Brain microvascular endothelial cell (primary cell): ENCODE measurements around the gene MTCL3.

Experiments
- DNase-seq: peaks from one replicate; pipeline ENCODE4 v3.0.0-alpha.2; 2020
- H3K27ac ChIP-seq: fragments of 250-450 bp; sonication (Bioruptor Pico); 2 replicates; pipeline ENCODE4 v1.5.1; 2020; ENCODE audit warnings: mild to moderate bottlenecking, moderate library complexity
- H3K27me3 ChIP-seq: fragments of 250-450 bp; sonication (Bioruptor Pico); replicated peaks from 2 replicates; pipeline ENCODE4 v1.5.1; 2020; ENCODE audit warnings: mild to moderate bottlenecking
- H3K36me3 ChIP-seq: fragments of 250-450 bp; sonication (Bioruptor Pico); replicated peaks from 2 replicates; pipeline ENCODE4 v1.5.1; 2020; ENCODE audit warnings: mild to moderate bottlenecking
- H3K4me3 ChIP-seq: 2 replicates; pipeline ENCODE4 v1.5.1; 2011; ENCODE audit warnings: low read depth, mild to moderate bottlenecking, control low read depth, low read length, moderate library complexity
- in situ Hi-C: cut with HindIII; loops from 2 replicates; pipeline ENCODE4 v1.10.0; 2017; ENCODE audit warnings: low sequenced_read_pairs, low pct_ligation_motif_present
- TF ChIP-seq, protein P1 (sequence below): IDR thresholded peaks from 2 replicates; pipeline ENCODE4 v1.5.1; 2011; ENCODE audit warnings: low read depth, mild to moderate bottlenecking, moderate library complexity, low read length, control low read depth, inconsistent platforms; ENCODE audit errors: missing control alignments

Gene MTCL3

DNA sequence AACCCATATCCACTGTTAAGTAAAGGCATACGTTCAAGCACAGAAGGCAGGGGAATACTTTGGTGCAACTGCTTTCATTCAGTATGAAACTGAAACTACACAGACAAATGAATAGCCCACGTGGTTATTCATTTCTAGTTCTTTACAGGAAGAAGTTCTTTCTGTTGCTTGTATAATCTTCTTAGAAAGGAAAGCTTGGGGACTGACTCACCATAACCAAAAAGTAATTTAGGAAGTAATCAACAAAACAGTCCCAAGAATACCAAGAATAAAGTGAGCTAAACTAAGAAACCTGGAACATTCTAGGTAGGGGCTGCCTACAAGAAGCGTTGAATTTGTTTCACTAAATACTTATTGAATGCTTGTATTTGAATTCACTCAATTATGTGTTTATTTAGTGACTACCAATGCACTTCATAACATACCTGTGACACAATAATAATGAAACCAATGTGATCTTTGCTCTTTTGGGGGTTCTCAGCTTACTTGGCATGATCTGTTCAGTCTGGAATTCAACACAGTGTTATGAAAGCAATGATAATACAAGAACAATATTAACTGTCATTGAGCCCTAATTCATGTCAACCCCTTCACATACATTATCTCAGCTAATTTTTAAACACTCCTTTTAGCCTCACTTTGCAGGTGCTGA, 34.8 kb downstream of the MTCL3 start:
- peak overlapping the region; percentile 68 for H3K27ac ChIP-seq
- no peak overlapping the region for H3K4me3 ChIP-seq
- H3K27me3 ChIP-seq: no peaks in the 10 kb centered on the region
- no peaks in the 10 kb centered on the region for H3K36me3 ChIP-seq
- DNase-seq: peak; percentile 61
- in situ Hi-C loops: no loop called here
- TF ChIP-seq, protein P1, sequence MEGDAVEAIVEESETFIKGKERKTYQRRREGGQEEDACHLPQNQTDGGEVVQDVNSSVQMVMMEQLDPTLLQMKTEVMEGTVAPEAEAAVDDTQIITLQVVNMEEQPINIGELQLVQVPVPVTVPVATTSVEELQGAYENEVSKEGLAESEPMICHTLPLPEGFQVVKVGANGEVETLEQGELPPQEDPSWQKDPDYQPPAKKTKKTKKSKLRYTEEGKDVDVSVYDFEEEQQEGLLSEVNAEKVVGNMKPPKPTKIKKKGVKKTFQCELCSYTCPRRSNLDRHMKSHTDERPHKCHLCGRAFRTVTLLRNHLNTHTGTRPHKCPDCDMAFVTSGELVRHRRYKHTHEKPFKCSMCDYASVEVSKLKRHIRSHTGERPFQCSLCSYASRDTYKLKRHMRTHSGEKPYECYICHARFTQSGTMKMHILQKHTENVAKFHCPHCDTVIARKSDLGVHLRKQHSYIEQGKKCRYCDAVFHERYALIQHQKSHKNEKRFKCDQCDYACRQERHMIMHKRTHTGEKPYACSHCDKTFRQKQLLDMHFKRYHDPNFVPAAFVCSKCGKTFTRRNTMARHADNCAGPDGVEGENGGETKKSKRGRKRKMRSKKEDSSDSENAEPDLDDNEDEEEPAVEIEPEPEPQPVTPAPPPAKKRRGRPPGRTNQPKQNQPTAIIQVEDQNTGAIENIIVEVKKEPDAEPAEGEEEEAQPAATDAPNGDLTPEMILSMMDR: no peak

DNA sequence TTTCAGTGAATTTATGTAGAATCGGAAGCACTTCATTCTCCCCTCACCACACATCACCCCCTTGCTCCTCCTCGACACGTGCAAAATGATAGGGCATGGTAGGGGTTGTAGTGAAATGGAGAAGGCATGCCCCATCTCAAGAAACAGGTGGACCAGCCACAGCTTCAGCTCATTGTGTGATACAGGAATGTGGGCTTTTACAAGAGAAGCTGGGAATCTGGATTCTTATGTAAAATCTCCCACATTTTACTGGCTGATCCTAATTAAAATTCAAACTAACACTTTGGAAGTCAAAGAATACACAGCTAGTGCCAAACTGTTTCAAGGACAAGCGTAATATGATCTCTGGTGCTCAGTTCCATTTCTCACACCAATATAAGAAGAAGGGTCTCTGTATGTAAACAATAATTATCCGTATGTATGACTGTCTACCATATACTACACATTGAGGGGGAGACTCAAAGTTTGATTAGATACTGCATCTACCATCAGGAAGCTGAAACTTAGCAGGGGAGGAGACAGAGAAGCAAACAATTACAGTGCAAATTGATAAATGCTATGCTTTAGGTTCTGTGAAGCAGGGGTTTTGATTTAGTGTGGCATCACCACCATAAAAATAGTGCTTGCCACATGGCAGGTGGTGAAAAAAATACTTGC, 35.6 kb downstream of the MTCL3 start:
- TF ChIP-seq, protein P1: no peak
- in situ Hi-C loops: no loop called here
- Histone ChIP-seq H3K4me3 (no peak overlapping the region), H3K36me3 (no peaks in the 10 kb centered on the region), H3K27me3 (no peaks in the 10 kb centered on the region), H3K27ac (peak overlapping the region; percentile 68)
- DNase-seq: no peak

DNA sequence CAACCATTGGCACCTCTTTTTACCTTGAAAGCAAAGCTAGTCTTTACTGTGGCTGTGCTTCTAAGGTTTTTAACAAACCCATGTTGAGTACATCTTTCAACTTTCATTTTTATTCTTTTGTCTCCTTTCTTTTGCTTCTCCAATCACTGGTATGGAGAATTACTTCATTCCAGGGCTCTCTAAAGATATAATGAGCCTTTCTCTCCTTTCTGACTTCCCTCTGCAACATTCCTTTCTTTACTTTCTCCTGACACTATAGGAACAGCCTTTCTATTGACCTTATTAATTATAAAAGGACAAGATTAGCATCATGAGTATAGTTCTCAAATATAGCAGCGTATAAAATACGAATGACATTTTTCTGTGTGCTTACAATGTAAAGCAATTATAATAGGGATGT, 36.8 kb downstream of the MTCL3 start:
- Histone ChIP-seq H3K4me3 (no peak overlapping the region), H3K27me3 (no peaks in the 10 kb centered on the region), H3K36me3 (peaks cover 3% of the 10 kb centered on the region), H3K27ac (peak overlapping the region; percentile 13)
- DNase-seq: no peak
- TF ChIP-seq, protein P1: no peak
- in situ Hi-C loops: no loop called here

DNA sequence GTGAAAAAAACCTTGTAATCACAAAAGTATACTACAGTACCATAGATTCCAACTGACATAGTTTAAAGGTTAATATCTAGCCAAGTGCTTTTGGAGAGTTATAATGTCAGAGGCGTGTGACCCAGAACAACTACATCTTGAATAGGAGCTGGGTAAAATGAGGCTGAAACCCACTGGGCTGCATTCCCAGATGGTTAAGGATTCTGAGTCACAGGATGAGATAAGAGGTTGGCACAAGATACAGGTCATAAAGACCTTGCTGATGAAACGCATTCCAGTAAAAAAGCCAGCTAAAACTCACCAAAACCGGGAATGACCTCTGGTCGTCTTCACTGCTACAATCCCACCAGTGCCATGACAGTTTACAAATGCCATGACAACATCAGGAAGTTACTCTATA, 37.5 kb downstream of the MTCL3 start:
- peak; percentile 63 for DNase-seq
- H3K27me3 ChIP-seq: no peaks in the 10 kb centered on the region
- peak overlapping the region; percentile 13 for H3K27ac ChIP-seq
- in situ Hi-C loops: no loop called here
- TF ChIP-seq, protein P1: no peak
- H3K36me3 ChIP-seq: peaks cover 3% of the 10 kb centered on the region
- H3K4me3 ChIP-seq: no peak overlapping the region

DNA sequence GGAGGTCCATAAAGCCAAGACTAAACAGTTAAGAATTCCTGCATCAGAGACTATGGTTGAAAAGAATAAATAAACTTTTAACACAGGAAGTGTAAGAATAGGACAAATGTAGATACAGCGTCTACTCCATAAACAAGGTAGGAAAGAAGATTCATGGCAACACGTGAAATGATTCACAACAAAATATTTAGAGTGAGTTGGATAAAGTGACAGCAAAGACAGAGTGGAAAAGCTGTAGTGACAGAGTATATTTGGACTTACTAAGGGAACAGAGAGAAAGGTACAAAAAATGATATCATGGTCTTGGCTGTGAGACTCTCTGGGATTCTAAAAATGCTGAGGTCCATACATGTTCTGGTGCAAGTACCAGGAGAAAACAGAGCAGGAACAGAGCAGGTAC, 38.0 kb downstream of the MTCL3 start:
- H3K4me3 ChIP-seq: no peak overlapping the region
- H3K27ac ChIP-seq: peak overlapping the region; percentile 13
- TF ChIP-seq, protein P1: no peak
- in situ Hi-C loops: no loop called here
- no peaks in the 10 kb centered on the region for H3K27me3 ChIP-seq
- H3K36me3 ChIP-seq: peaks cover 3% of the 10 kb centered on the region
- no peak for DNase-seq
